ENCODE data around the gene SDCCAG8. TPM values are rescaled to one million over a fixed set of nuclear protein-coding genes. Genes with fewer than 3 reads are reported as not detected.

SDCCAG8 gene
- total and polyA plus RNA-seq, 2 experiments from 2014 or later, result 28.0 to 66.7 TPM

DNA sequence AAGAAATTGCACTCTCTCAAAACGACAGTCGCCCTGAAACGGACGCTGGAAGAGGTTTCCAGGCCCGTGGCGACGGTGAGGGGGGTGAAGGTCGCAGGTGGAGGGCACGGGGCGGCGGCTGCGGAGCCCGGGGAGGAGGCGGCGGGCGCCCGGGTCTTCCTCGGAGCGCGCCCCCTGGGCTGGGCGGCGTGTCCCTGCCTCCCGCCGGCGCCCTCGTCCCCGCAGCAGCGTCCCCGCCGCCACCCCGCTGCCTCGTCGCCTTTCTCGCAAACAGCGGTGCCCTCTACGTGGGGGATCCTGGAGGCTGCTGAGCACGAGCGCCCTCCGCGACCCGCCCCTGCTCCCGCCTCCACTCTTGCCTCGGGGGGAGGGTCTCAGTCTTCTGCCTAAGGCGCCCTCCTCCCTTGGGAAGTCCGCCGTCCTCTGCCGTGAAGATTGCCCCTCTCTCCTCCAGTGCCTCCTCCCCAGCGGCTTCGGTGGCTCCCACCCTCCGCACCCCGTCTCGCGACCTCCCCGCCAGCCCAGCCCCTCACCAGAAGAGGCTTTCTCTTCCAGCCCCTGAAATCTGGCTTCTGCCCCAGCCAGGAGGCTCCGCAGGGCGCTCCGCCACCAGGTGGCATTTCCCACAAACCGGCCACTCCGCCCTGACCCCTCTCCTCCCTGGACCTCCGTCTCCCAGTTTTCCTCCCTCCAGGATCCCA lies 227.4 kb downstream of the SDCCAG8 start:
- H3K4me3 Mint-ChIP-seq, result peak overlapping the region; percentile 70
- no peak overlapping the region for H3K27ac Mint-ChIP-seq
- H3K9me3 Mint-ChIP-seq, result peaks cover 4% of the 10 kb centered on the region; the same call in 2 of the 3 replicates
- H3K27me3 Mint-ChIP-seq (ENCODE audit: insufficient read depth, low read depth, poor library complexity), result peaks cover 13% of the 10 kb centered on the region
- Histone ChIP-seq H3K9me2 (ENCODE audit: insufficient read depth) (peaks cover 6% of the 10 kb centered on the region), H3K27ac (ENCODE audit: low read depth) (no peak overlapping the region), H3K4me1 (ENCODE audit: insufficient read depth) (peaks cover 18% of the 10 kb centered on the region), H2AFZ (peak overlapping the region; percentile 96), H3K36me3 (ENCODE audit: insufficient read depth) (no peaks in the 10 kb centered on the region), H3F3A (replicated peaks; ENCODE audit: low read depth) (peaks cover 3% of the 10 kb centered on the region; the same call in 1 of the 2 replicates), H4K20me1 (replicated peaks; ENCODE audit: insufficient read depth) (no peaks in the 10 kb centered on the region), H3K4me2 (peak overlapping the region; percentile 82), H3K27me3 (ENCODE audit: insufficient read depth) (no peaks in the 10 kb centered on the region), H3K4me3 (peak overlapping the region; percentile 61), H3K79me2 (replicated peaks; ENCODE audit: insufficient read depth) (no peaks in the 10 kb centered on the region)
- TF ChIP-seq, protein P1, sequence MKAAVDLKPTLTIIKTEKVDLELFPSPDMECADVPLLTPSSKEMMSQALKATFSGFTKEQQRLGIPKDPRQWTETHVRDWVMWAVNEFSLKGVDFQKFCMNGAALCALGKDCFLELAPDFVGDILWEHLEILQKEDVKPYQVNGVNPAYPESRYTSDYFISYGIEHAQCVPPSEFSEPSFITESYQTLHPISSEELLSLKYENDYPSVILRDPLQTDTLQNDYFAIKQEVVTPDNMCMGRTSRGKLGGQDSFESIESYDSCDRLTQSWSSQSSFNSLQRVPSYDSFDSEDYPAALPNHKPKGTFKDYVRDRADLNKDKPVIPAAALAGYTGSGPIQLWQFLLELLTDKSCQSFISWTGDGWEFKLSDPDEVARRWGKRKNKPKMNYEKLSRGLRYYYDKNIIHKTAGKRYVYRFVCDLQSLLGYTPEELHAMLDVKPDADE (IDR thresholded peaks at IDR 0.05), result no peak
- 0 out of 2 replicates have a peak, but pooled peaks have one; percentile 36 for TF ChIP-seq POLR2AphosphoS5 (IDR thresholded peaks at IDR 0.05; ENCODE audit: low read depth)
- TF ChIP-seq, protein P2, sequence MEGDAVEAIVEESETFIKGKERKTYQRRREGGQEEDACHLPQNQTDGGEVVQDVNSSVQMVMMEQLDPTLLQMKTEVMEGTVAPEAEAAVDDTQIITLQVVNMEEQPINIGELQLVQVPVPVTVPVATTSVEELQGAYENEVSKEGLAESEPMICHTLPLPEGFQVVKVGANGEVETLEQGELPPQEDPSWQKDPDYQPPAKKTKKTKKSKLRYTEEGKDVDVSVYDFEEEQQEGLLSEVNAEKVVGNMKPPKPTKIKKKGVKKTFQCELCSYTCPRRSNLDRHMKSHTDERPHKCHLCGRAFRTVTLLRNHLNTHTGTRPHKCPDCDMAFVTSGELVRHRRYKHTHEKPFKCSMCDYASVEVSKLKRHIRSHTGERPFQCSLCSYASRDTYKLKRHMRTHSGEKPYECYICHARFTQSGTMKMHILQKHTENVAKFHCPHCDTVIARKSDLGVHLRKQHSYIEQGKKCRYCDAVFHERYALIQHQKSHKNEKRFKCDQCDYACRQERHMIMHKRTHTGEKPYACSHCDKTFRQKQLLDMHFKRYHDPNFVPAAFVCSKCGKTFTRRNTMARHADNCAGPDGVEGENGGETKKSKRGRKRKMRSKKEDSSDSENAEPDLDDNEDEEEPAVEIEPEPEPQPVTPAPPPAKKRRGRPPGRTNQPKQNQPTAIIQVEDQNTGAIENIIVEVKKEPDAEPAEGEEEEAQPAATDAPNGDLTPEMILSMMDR (conservative IDR thresholded peaks at IDR 0.05; ENCODE audit: low read depth in 2 of 2), result peak; percentile 32 to 61
- DNase-seq (ENCODE audit: low spot score) (peak; percentile 70), ATAC-seq (peak; percentile 57)
- H3K36me3 Mint-ChIP-seq (ENCODE audit: low read depth), result peaks cover 4% of the 10 kb centered on the region; the same call in 1 of the 3 replicates
- H3K4me1 Mint-ChIP-seq, result peaks cover 26% of the 10 kb centered on the region

DNA sequence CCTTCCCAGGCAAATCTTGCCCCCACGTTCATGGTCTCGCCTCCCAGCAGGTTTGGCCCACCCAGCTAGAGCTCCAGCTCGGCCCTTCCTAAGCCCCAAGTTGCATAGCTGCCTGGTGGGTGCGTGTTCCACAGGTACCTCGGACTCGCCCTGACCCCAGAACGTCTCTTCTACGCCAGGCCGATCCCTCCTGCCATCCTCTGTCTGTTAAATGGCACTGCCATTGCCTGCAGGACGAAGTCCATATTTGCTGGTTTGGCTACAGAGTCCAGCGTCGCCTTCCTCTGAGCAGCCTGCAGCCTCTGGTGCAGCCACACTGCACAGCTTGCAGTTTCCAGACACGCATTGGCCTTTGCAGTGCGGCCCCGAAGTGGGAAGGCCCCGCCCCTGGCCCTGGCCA lies 228.1 kb downstream of the SDCCAG8 start:
- no peaks in the 10 kb centered on the region for H4K20me1 ChIP-seq (replicated peaks; ENCODE audit: insufficient read depth)
- Mint-ChIP-seq H3K27ac (no peak overlapping the region), H3K36me3 (ENCODE audit: low read depth) (peaks cover 4% of the 10 kb centered on the region; the same call in 1 of the 3 replicates), H3K27me3 (ENCODE audit: insufficient read depth, low read depth, poor library complexity) (peaks cover 11% of the 10 kb centered on the region), H3K4me1 (peaks cover 34% of the 10 kb centered on the region), H3K4me3 (peak overlapping the region; percentile 70), H3K9me3 (peaks cover 4% of the 10 kb centered on the region; the same call in 2 of the 3 replicates)
- H3K36me3 ChIP-seq (ENCODE audit: insufficient read depth), result no peaks in the 10 kb centered on the region
- peak; percentile 2; the same call in 2 of the 3 replicates for ATAC-seq
- H2AFZ ChIP-seq, result peak overlapping the region; percentile 52
- DNase-seq (ENCODE audit: low spot score), result no peak
- no peaks in the 10 kb centered on the region for H3K79me2 ChIP-seq (replicated peaks; ENCODE audit: insufficient read depth)
- H3F3A ChIP-seq (replicated peaks; ENCODE audit: low read depth), result peaks cover 10% of the 10 kb centered on the region; the same call in 1 of the 2 replicates
- H3K4me3 ChIP-seq, result peak overlapping the region; percentile 61
- H3K27ac ChIP-seq (ENCODE audit: low read depth), result no peak overlapping the region
- H3K4me2 ChIP-seq, result peak overlapping the region; percentile 82; the same call in 1 of the 2 replicates
- H3K9me2 ChIP-seq (ENCODE audit: insufficient read depth), result peaks cover 6% of the 10 kb centered on the region
- H3K27me3 ChIP-seq (ENCODE audit: insufficient read depth), result no peaks in the 10 kb centered on the region
- peaks cover 24% of the 10 kb centered on the region for H3K4me1 ChIP-seq (ENCODE audit: insufficient read depth)
- TF ChIP-seq JUNB (IDR thresholded peaks at IDR 0.05; ENCODE audit: unreplicated experiment) (no peak), ZNF331 (CRISPR knock-in tag; IDR thresholded peaks at IDR 0.05; ENCODE audit: low read depth) (no peak), STAT1 (IDR thresholded peaks at IDR 0.05; ENCODE audit: unreplicated experiment) (no peak), POLR2AphosphoS5 (IDR thresholded peaks at IDR 0.05; ENCODE audit: low read depth) (no peak), ZNF114 (CRISPR knock-in tag; IDR thresholded peaks at IDR 0.05) (no peak), CREB1 (CRISPR knock-in tag; IDR thresholded peaks at IDR 0.05; ENCODE audit: low read depth) (no peak)
- TF ChIP-seq, protein P3, sequence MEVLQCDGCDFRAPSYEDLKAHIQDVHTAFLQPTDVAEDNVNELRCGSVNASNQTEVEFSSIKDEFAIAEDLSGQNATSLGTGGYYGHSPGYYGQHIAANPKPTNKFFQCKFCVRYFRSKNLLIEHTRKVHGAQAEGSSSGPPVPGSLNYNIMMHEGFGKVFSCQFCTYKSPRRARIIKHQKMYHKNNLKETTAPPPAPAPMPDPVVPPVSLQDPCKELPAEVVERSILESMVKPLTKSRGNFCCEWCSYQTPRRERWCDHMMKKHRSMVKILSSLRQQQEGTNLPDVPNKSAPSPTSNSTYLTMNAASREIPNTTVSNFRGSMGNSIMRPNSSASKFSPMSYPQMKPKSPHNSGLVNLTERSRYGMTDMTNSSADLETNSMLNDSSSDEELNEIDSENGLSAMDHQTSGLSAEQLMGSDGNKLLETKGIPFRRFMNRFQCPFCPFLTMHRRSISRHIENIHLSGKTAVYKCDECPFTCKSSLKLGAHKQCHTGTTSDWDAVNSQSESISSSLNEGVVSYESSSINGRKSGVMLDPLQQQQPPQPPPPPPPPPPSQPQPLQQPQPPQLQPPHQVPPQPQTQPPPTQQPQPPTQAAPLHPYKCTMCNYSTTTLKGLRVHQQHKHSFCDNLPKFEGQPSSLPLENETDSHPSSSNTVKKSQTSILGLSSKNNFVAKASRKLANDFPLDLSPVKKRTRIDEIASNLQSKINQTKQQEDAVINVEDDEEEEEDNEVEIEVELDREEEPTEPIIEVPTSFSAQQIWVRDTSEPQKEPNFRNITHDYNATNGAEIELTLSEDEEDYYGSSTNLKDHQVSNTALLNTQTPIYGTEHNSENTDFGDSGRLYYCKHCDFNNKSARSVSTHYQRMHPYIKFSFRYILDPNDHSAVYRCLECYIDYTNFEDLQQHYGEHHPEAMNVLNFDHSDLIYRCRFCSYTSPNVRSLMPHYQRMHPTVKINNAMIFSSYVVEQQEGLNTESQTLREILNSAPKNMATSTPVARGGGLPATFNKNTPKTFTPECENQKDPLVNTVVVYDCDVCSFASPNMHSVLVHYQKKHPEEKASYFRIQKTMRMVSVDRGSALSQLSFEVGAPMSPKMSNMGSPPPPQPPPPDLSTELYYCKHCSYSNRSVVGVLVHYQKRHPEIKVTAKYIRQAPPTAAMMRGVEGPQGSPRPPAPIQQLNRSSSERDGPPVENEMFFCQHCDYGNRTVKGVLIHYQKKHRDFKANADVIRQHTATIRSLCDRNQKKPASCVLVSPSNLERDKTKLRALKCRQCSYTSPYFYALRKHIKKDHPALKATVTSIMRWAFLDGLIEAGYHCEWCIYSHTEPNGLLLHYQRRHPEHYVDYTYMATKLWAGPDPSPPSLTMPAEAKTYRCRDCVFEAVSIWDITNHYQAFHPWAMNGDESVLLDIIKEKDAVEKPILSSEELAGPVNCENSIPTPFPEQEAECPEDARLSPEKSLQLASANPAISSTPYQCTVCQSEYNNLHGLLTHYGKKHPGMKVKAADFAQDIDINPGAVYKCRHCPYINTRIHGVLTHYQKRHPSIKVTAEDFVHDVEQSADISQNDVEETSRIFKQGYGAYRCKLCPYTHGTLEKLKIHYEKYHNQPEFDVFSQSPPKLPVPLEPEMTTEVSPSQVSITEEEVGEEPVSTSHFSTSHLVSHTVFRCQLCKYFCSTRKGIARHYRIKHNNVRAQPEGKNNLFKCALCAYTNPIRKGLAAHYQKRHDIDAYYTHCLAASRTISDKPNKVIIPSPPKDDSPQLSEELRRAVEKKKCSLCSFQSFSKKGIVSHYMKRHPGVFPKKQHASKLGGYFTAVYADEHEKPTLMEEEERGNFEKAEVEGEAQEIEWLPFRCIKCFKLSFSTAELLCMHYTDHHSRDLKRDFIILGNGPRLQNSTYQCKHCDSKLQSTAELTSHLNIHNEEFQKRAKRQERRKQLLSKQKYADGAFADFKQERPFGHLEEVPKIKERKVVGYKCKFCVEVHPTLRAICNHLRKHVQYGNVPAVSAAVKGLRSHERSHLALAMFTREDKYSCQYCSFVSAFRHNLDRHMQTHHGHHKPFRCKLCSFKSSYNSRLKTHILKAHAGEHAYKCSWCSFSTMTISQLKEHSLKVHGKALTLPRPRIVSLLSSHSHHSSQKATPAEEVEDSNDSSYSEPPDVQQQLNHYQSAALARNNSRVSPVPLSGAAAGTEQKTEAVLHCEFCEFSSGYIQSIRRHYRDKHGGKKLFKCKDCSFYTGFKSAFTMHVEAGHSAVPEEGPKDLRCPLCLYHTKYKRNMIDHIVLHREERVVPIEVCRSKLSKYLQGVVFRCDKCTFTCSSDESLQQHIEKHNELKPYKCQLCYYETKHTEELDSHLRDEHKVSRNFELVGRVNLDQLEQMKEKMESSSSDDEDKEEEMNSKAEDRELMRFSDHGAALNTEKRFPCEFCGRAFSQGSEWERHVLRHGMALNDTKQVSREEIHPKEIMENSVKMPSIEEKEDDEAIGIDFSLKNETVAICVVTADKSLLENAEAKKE (CRISPR knock-in tag; IDR thresholded peaks at IDR 0.05), result no peak

Data from GM23338 (cell line).